Prostate gland (tissue), 2 donors: ENCODE measurements around the gene SLC26A9. TPM values are rescaled to one million over a fixed set of nuclear protein-coding genes. Genes with fewer than 3 reads are reported as not detected.

ENCODE experiments used
- DNase-seq: peaks from one replicate; pipeline ENCODE4 v3.0.0-alpha.2; 2019; ENCODE audit warnings: low spot score
- H3K27ac ChIP-seq, 2 donors: fragments of 200-600 bp; sonication (generic); 2 replicates each; pipeline ENCODE4 v1.5.1; 2017 to 2019
- H3K27me3 ChIP-seq: fragments of 200-600 bp; sonication (generic); replicated peaks from 2 replicates; pipeline ENCODE4 v1.5.1; 2019; ENCODE audit not compliant: insufficient read depth
- H3K36me3 ChIP-seq, 2 donors: fragments of 200-600 bp; sonication (generic); 1 replicate in 1 of 2; 2 replicates in 1 of 2; pipeline versions ENCODE4 v1.5.1 to v1.8.1; 2017 to 2019
- H3K4me1 ChIP-seq: fragments of 200-600 bp; sonication (generic); replicated peaks from 2 replicates; pipeline ENCODE4 v1.5.1; 2019
- H3K4me3 ChIP-seq, 2 donors: fragments of 200-600 bp; sonication (generic); 2 replicates each; pipeline ENCODE4 v1.5.1; 2017 to 2019
- H3K9me3 ChIP-seq: fragments of 200-600 bp; sonication (generic); 2 replicates; pipeline ENCODE4 v1.5.1; 2017
- POLR2A ChIP-seq: fragments of 450-650 bp; IDR thresholded peaks from one replicate; pipeline ENCODE4 v1.6.1; 2016; ENCODE audit warnings: antibody characterized with exemption, mild to moderate bottlenecking
- POLR2AphosphoS5 ChIP-seq: sonication (generic); formaldehyde crosslinking; IDR thresholded peaks from one replicate; pipeline ENCODE4 v1.6.1; 2017; ENCODE audit warnings: antibody characterized with exemption
- WGBS: methylation state at CpG from one replicate; pipeline ENCODE4 v1.1.5; 2018; 5-methylcytosine and 5-hydroxymethylcytosine counted together
- intact Hi-C: fragments of 100-400 bp; cut with DNase I; formaldehyde crosslinking; loops from one replicate; pipeline ENCODE4 v1.14.2; 2022
- total RNA-seq, 2 donors: library from RNA; depleted of rRNA; stranded (reverse); fragments of >200 nt; gene quantifications; one replicate each; pipeline ENCODE4 v1.1.0, GENCODE V29; 2016
- TF ChIP-seq, protein P1 (sequence below), 4 experiments: fragments of 200-600 bp in 2 of 4; fragments of 450-650 bp in 2 of 4; sonication (generic) in 2 of 4; IDR thresholded peaks; 1 replicate in 3 of 4; 2 replicates in 1 of 4; pipeline ENCODE4 v1.5.1; 2016 to 2019; ENCODE audit warnings: antibody characterized with exemption in 4 of 4, mild to moderate bottlenecking in 2 of 4, moderate library complexity in 2 of 4

The SLC26A9 gene
- total RNA-seq, 2 donors from 2014 or later = 0.09 TPM; not detected in 1

- 26% methylated on average over 2 of the region's 2 CpGs for WGBS
- no peaks in the 10 kb centered on the region for H3K4me1 ChIP-seq
- H3K9me3 ChIP-seq = no peaks in the 10 kb centered on the region
- DNase-seq = no peak
- H3K27me3 ChIP-seq = no peaks in the 10 kb centered on the region
- no peak overlapping the region for H3K4me3 ChIP-seq
- H3K36me3 ChIP-seq = no peaks in the 10 kb centered on the region
- H3K27ac ChIP-seq = no peak overlapping the region
- no peak for TF ChIP-seq POLR2AphosphoS5
- no peak for TF ChIP-seq POLR2A
- TF ChIP-seq, protein P1, sequence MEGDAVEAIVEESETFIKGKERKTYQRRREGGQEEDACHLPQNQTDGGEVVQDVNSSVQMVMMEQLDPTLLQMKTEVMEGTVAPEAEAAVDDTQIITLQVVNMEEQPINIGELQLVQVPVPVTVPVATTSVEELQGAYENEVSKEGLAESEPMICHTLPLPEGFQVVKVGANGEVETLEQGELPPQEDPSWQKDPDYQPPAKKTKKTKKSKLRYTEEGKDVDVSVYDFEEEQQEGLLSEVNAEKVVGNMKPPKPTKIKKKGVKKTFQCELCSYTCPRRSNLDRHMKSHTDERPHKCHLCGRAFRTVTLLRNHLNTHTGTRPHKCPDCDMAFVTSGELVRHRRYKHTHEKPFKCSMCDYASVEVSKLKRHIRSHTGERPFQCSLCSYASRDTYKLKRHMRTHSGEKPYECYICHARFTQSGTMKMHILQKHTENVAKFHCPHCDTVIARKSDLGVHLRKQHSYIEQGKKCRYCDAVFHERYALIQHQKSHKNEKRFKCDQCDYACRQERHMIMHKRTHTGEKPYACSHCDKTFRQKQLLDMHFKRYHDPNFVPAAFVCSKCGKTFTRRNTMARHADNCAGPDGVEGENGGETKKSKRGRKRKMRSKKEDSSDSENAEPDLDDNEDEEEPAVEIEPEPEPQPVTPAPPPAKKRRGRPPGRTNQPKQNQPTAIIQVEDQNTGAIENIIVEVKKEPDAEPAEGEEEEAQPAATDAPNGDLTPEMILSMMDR (IDR thresholded peaks at IDR 0.05) = no peak
- intact Hi-C loops = no loop called here
These were observed 18.1 kb upstream of the SLC26A9 start for GRCh38 chr1:205961405-205961804.

- TF ChIP-seq POLR2A (no peak), POLR2AphosphoS5 (no peak)
- TF ChIP-seq, protein P1 (IDR thresholded peaks at IDR 0.05) = no peak
- H3K9me3 ChIP-seq = no peaks in the 10 kb centered on the region
- no peak overlapping the region for H3K4me3 ChIP-seq
- no peak overlapping the region for H3K27ac ChIP-seq
- no peaks in the 10 kb centered on the region for H3K4me1 ChIP-seq
- DNase-seq = no peak
- no peaks in the 10 kb centered on the region for H3K27me3 ChIP-seq
- WGBS = 71% methylated on average over 4 of the region's 4 CpGs
- intact Hi-C loops = no loop called here
- H3K36me3 ChIP-seq = no peaks in the 10 kb centered on the region
These were observed 16.5 kb upstream of the SLC26A9 start for GRCh38 chr1:205959789-205960188.

DNA sequence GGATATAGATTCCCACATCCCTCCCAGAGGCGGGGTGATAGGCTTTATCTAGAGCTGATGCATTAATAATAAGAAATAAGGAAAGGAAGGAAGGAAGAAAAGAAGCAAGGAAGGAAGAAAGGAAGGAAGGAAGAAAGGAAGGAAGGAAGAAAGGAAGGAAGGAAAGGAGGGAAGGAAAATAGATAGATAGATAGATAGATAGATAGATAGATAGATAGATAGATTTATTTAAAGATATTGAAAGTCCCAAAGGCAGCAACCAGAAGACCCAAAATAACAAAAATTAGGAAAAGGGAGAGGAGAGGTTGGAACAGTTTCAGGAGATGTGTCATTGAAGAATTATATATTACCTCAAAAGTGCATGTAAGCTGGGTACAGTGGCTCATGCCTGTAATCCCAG is 12.2 kb upstream of the SLC26A9 start:
- TF ChIP-seq, protein P1 (IDR thresholded peaks at IDR 0.05) = no peak
- TF ChIP-seq POLR2AphosphoS5 (no peak), POLR2A (no peak)
- no peaks in the 10 kb centered on the region for H3K9me3 ChIP-seq
- WGBS = 89% methylated on average over 1 of the region's 1 CpG
- intact Hi-C loops = no loop called here
- no peaks in the 10 kb centered on the region for H3K36me3 ChIP-seq
- no peak for DNase-seq
- no peak overlapping the region for H3K4me3 ChIP-seq
- no peak overlapping the region for H3K27ac ChIP-seq
- no peaks in the 10 kb centered on the region for H3K27me3 ChIP-seq
- no peaks in the 10 kb centered on the region for H3K4me1 ChIP-seq

DNA sequence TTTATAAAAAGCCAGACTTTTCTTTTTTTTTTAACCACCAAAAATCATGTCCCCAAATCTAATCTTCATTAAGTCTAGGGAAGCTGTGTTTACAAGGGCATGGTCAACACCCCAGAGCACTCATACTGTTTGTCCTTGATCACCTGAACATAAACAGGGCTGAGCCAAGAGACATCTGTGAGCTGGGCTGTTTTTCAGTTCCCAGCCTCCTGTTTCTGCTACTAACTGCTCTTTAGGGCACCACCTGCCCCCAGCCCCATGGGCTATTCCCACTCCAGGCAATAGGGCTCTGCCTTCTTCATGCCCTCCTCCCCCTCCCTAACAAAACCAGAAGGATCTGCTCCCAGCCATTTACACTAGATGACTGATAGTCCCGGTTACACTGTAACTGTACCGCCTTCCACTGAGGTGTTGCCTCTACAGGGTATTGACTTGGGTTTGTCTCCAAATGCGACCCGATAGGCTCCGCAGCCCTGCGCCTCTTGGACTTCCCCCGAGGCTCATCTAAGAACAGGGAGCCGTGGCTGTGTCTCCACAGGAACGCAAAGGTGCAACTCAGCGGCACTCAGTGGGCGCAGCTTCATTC is 11.7 kb upstream of the SLC26A9 start:
- no peaks in the 10 kb centered on the region for H3K4me1 ChIP-seq
- no peak for TF ChIP-seq POLR2A
- TF ChIP-seq, protein P1 (IDR thresholded peaks at IDR 0.05) = no peak
- no peak for TF ChIP-seq POLR2AphosphoS5
- H3K9me3 ChIP-seq = no peaks in the 10 kb centered on the region
- intact Hi-C loops = no loop called here
- no peaks in the 10 kb centered on the region for H3K27me3 ChIP-seq
- H3K36me3 ChIP-seq = no peaks in the 10 kb centered on the region
- WGBS = 51% methylated on average over 11 of the region's 11 CpGs
- H3K27ac ChIP-seq = no peak overlapping the region
- no peak for DNase-seq
- no peak overlapping the region for H3K4me3 ChIP-seq

DNA sequence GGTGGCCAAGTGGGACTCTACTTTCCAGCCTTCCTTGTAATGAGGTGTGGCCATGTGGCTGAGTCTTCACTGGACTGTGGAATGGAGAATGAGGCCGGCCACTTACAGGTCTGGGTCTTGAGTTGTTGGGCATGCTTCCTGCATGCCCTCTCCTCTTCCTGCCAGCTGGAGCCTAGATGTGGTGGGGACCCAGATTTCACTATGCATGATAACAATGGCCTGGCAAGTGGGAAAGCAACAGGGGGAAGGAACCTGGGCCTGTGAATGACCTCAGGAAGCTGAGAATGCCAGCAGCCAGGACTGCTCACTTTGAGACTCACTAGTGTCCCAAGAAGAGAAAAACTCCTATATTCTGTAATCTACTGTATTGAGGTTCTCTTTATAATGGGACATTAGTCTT is 8.5 kb upstream of the SLC26A9 start:
- H3K27ac ChIP-seq = no peak overlapping the region
- WGBS = 100% methylated on average over 1 of the region's 1 CpG

More for the DNA sequence above, 8.5 kb upstream of the SLC26A9 start:
- H3K4me3 ChIP-seq = no peak overlapping the region
- H3K36me3 ChIP-seq = no peaks in the 10 kb centered on the region
- H3K9me3 ChIP-seq = no peaks in the 10 kb centered on the region
- DNase-seq = no peak
- TF ChIP-seq, protein P1 (IDR thresholded peaks at IDR 0.05) = no peak
- TF ChIP-seq POLR2A (no peak), POLR2AphosphoS5 (no peak)
- intact Hi-C loops = no loop called here
- H3K27me3 ChIP-seq = no peaks in the 10 kb centered on the region
- no peaks in the 10 kb centered on the region for H3K4me1 ChIP-seq
